ENCODE data around the gene GPR137. TPM values are rescaled to one million over a fixed set of nuclear protein-coding genes. Genes with fewer than 3 reads are reported as not detected.

GPR137 gene
- total RNA-seq, 4 donors from 2014 or later = 6.4 to 35.2 (median 27.4) TPM

- Histone ChIP-seq H3K36me3 (peaks cover 0 to 24% (median 3%) of the 10 kb centered on the region in 4 donors), H3K9me3 (no peaks in the 10 kb centered on the region), H3K27me3 (no peaks in the 10 kb centered on the region), H3K27ac (no peak overlapping the region), H3K4me3 (no peak overlapping the region), H3K4me1 (peaks cover 1 to 15% (median 12%) of the 10 kb centered on the region in 4 donors)
- 73 to 88% methylated on average over 8 to 20 of the region's 29 CpGs for WGBS, 2 donors (ENCODE audit: low coverage in 1 of 2)
- TF ChIP-seq CTCF (IDR thresholded peaks at IDR 0.05) = no peak
- no peak for TF ChIP-seq EP300 (IDR thresholded peaks at IDR 0.05; ENCODE audit: low read depth)
- TF ChIP-seq POLR2AphosphoS5 (IDR thresholded peaks at IDR 0.05) = no peak
- TF ChIP-seq POLR2A (IDR thresholded peaks at IDR 0.05) = no peak
- intact Hi-C loops (cut with DNase I; ENCODE audit: low total_unique reads) (no loop called here), in situ Hi-C loops (cut with MboI; ENCODE audit: low pct_ligation_motif_present in 1 of 4, low pct_unique_long_range_greater_than_20kb in 1 of 4, low sequenced_read_pairs in 3 of 4) (no loop called here)
- no peak for DNase-seq
Observed at GRCh38 chr11:64263021-64263946, 22.4 kb upstream of the GPR137 start.

GRCh38 chr11:64263947-64264317, 21.7 kb upstream of the GPR137 start:
- Histone ChIP-seq H3K4me1 (peaks cover 8 to 21% (median 18%) of the 10 kb centered on the region in 4 donors), H3K9me3 (no peaks in the 10 kb centered on the region), H3K36me3 (peaks cover 0 to 18% (median 3%) of the 10 kb centered on the region in 4 donors), H3K27me3 (no peaks in the 10 kb centered on the region), H3K27ac (no peak overlapping the region), H3K4me3 (no peak overlapping the region)
- intact Hi-C loops (cut with DNase I; ENCODE audit: low total_unique reads) (no loop called here), in situ Hi-C loops (cut with MboI; ENCODE audit: low pct_ligation_motif_present in 1 of 4, low pct_unique_long_range_greater_than_20kb in 1 of 4, low sequenced_read_pairs in 3 of 4) (no loop called here)
- TF ChIP-seq CTCF (IDR thresholded peaks at IDR 0.05) = no peak
- no peak for TF ChIP-seq POLR2A (IDR thresholded peaks at IDR 0.05)
- no peak for TF ChIP-seq POLR2AphosphoS5 (IDR thresholded peaks at IDR 0.05)
- no peak for TF ChIP-seq EP300 (IDR thresholded peaks at IDR 0.05; ENCODE audit: low read depth)
- WGBS, 2 donors (ENCODE audit: low coverage in 1 of 2) = 92% methylated on average over 8 of the region's 8 CpGs; no CpG with 5 or more reads in 1 of the 2 donors
- no peak for DNase-seq

GRCh38 chr11:64264371-64264852, 21.2 kb upstream of the GPR137 start:
- in situ Hi-C loops (cut with MboI; ENCODE audit: low pct_ligation_motif_present in 1 of 4, low pct_unique_long_range_greater_than_20kb in 1 of 4, low sequenced_read_pairs in 3 of 4) (no loop called here), intact Hi-C loops (cut with DNase I; ENCODE audit: low total_unique reads) (no loop called here)
- Histone ChIP-seq H3K27ac (no peak overlapping the region), H3K4me3 (no peak overlapping the region), H3K9me3 (no peaks in the 10 kb centered on the region), H3K4me1 (peaks cover 10 to 25% (median 21%) of the 10 kb centered on the region in 4 donors), H3K36me3 (peaks cover 0 to 15% (median 3%) of the 10 kb centered on the region in 4 donors), H3K27me3 (no peaks in the 10 kb centered on the region)
- WGBS, 2 donors (ENCODE audit: low coverage in 1 of 2) = 80 to 94% methylated on average over 1 to 10 of the region's 10 CpGs
- DNase-seq = no peak
- TF ChIP-seq POLR2AphosphoS5 (IDR thresholded peaks at IDR 0.05) (no peak), POLR2A (IDR thresholded peaks at IDR 0.05) (no peak), CTCF (IDR thresholded peaks at IDR 0.05) (no peak), EP300 (IDR thresholded peaks at IDR 0.05; ENCODE audit: low read depth) (no peak)

Data from transverse colon (tissue), 4 donors.